DND-41 (cell line): ENCODE data around the gene HSPG2.

Experiments used
- CTCF ChIP-seq: IDR thresholded peaks from 2 replicates; pipeline ENCODE4 v1.5.1; 2012; ENCODE audit warnings: borderline replicate concordance, low read length, moderate library complexity, mild to moderate bottlenecking; ENCODE audit not compliant: poor library complexity, severe bottlenecking; ENCODE audit errors: extremely low read depth
- EZH2 ChIP-seq: IDR thresholded peaks from 3 replicates; pipeline ENCODE4 v1.6.1; 2012; ENCODE audit warnings: borderline replicate concordance, low read depth, mild to moderate bottlenecking, moderate library complexity, low read length, inconsistent platforms; ENCODE audit not compliant: severe bottlenecking

GRCh38 chr1:21897844-21898243 is 39.3 kb downstream of the HSPG2 start:
- TF ChIP-seq CTCF, result no peak
- no peak for TF ChIP-seq EZH2
